ENCODE results near the gene FANCE.

DNA sequence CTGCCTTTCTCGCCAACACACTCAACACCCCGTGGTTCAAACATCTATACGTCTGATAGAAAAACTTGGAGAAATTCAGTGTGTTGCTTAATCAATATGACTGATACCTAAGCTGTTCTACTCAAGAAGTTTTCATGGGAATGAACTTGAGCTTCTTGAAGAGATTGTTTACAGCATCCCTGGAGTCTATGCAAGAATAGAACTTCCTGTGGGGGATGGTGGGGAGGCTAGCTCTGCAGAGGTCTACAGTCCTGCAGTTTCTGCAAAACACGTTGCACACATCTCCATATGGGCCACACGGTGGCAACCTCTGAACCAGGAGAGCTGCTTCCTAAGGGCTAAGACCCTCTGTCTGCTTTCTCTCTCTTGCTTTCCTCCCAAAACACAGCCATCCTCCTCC is 32.7 kb upstream of the FANCE start:
- TF ChIP-seq, protein P1, sequence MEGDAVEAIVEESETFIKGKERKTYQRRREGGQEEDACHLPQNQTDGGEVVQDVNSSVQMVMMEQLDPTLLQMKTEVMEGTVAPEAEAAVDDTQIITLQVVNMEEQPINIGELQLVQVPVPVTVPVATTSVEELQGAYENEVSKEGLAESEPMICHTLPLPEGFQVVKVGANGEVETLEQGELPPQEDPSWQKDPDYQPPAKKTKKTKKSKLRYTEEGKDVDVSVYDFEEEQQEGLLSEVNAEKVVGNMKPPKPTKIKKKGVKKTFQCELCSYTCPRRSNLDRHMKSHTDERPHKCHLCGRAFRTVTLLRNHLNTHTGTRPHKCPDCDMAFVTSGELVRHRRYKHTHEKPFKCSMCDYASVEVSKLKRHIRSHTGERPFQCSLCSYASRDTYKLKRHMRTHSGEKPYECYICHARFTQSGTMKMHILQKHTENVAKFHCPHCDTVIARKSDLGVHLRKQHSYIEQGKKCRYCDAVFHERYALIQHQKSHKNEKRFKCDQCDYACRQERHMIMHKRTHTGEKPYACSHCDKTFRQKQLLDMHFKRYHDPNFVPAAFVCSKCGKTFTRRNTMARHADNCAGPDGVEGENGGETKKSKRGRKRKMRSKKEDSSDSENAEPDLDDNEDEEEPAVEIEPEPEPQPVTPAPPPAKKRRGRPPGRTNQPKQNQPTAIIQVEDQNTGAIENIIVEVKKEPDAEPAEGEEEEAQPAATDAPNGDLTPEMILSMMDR (IDR thresholded peaks at IDR 0.05), result no peak
- no peak for TF ChIP-seq EZH2 (IDR thresholded peaks at IDR 0.05; ENCODE audit: borderline replicate concordance, insufficient read depth, low read depth, low read length, poor library complexity, severe bottlenecking)

All from B cell (primary cell).